ENCODE results near the gene BEND3.

BEND3 gene

DNA sequence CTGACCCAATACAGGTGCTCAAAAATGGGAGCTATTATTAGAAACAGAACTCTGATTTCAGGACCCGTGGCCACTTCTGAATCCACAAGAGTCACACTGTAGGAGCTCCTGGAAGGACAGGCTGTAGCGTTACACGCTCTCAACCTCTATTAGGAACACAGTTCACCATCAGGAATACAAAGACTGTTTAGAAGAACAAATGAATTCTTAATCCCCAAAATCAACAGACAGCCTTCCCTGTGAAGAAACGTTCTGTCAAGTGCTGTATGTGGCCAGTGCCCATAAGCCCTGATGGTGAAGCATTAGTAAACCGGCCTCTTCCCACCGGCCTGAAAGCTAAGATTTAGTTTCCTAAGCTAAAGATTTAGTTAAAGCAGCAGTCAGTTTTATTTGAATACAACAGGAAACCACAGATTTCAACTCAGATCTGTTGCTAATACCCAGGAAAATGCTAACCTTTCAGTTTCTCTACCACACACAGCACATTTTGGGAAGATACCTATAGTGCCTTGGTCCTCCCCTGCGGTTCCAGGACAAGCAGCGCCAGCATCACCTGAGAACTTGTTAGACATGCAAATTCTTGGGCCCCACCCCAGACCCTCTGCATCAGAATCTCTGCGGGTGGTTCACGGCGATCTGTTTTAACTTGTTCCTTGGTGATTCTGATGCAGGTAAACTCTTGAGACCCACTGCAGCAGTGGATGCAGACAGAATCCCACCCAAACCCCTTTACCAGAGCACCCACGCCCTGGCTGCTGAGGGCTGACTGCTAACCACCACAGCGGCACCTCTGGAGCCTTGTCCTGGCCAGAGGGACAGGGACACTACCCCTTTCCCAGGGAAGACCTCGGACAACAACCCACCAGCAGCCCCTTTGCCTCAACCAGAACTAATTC, 53.9 kb downstream of the BEND3 start:
- H3K36me3 ChIP-seq = no peaks in the 10 kb centered on the region
- H3K4me3 ChIP-seq (ENCODE audit: low read depth, low read length) = no peak overlapping the region
- H3K4me1 ChIP-seq = no peaks in the 10 kb centered on the region
- H3K9me3 ChIP-seq = no peaks in the 10 kb centered on the region
- no peak for TF ChIP-seq CTCF (IDR thresholded peaks at IDR 0.05; ENCODE audit: low read depth, low read length)
- H3K27me3 ChIP-seq = no peaks in the 10 kb centered on the region
- DNase-seq = no peak

- Histone ChIP-seq H3K4me1 (no peaks in the 10 kb centered on the region), H3K36me3 (no peaks in the 10 kb centered on the region), H3K27me3 (no peaks in the 10 kb centered on the region), H3K4me3 (ENCODE audit: low read depth, low read length) (no peak overlapping the region), H3K9me3 (no peaks in the 10 kb centered on the region)
- DNase-seq = no peak
- no peak for TF ChIP-seq CTCF (IDR thresholded peaks at IDR 0.05; ENCODE audit: low read depth, low read length)
Measured at GRCh38 chr6:107060704-107061103, 54.6 kb downstream of the BEND3 start.

- Histone ChIP-seq H3K4me1 (no peaks in the 10 kb centered on the region), H3K36me3 (no peaks in the 10 kb centered on the region), H3K4me3 (ENCODE audit: low read depth, low read length) (no peak overlapping the region), H3K27me3 (no peaks in the 10 kb centered on the region), H3K9me3 (no peaks in the 10 kb centered on the region)
- no peak for TF ChIP-seq CTCF (IDR thresholded peaks at IDR 0.05; ENCODE audit: low read depth, low read length)
- no peak for DNase-seq
Measured at GRCh38 chr6:107059606-107060005, 55.7 kb downstream of the BEND3 start.

- no peaks in the 10 kb centered on the region for H3K27me3 ChIP-seq
- no peak for DNase-seq
- no peaks in the 10 kb centered on the region for H3K9me3 ChIP-seq
- H3K4me1 ChIP-seq = no peaks in the 10 kb centered on the region
- no peaks in the 10 kb centered on the region for H3K36me3 ChIP-seq
- TF ChIP-seq CTCF (IDR thresholded peaks at IDR 0.05; ENCODE audit: low read depth, low read length) = no peak
- H3K4me3 ChIP-seq (ENCODE audit: low read depth, low read length) = no peak overlapping the region
Measured at GRCh38 chr6:107057679-107058078, 57.6 kb downstream of the BEND3 start.

GRCh38 chr6:107056796-107057195, 58.5 kb downstream of the BEND3 start:
- Histone ChIP-seq H3K9me3 (no peaks in the 10 kb centered on the region), H3K4me3 (ENCODE audit: low read depth, low read length) (no peak overlapping the region), H3K4me1 (no peaks in the 10 kb centered on the region), H3K36me3 (no peaks in the 10 kb centered on the region), H3K27me3 (no peaks in the 10 kb centered on the region)
- no peak for DNase-seq
- no peak for TF ChIP-seq CTCF (IDR thresholded peaks at IDR 0.05; ENCODE audit: low read depth, low read length)

DNA sequence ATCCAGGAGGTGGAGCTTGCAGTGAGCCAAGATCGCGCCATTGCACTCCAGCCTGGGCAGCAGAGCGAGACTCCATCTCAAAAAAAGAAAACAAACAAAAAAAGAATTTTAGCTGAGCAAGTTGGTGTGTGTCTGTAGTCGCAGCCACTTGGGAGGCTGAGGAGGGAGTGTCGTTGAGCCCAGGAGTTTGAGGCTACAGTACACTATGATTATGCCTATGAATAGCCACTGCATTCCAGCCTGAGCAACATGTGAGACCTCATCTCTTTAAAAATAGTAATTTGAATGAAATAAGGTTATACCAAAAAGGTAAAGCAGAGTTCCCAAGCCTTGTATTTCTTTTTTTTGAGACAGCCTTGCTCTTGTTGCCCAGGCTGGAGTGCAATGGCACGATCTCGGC, 67.5 kb downstream of the BEND3 start:
- Histone ChIP-seq H3K4me3 (ENCODE audit: low read depth, low read length) (no peak overlapping the region), H3K36me3 (peaks cover 9% of the 10 kb centered on the region), H3K9me3 (no peaks in the 10 kb centered on the region), H3K4me1 (peaks cover 16% of the 10 kb centered on the region), H3K27me3 (no peaks in the 10 kb centered on the region)
- no peak for TF ChIP-seq CTCF (IDR thresholded peaks at IDR 0.05; ENCODE audit: low read depth, low read length)
- DNase-seq = no peak
